Stimulated activated CD8-positive, alpha-beta memory T cell treated with anti-CD3 and anti-CD28 coated beads, Interleukin-4, amount 100 ng/mL, for 1 hour (primary cell): ENCODE results near the gene KDSR.
A peak's percentile ranks its signal among the peaks of the same experiment; 100 is the strongest.

Source experiments
- DNase-seq, 2 donors: peaks; one replicate each; pipeline ENCODE4 v3.0.0-alpha.2; 2020; ENCODE audit warnings: low read depth in 2 of 2, low spot score in 1 of 2

The KDSR gene, protein sequence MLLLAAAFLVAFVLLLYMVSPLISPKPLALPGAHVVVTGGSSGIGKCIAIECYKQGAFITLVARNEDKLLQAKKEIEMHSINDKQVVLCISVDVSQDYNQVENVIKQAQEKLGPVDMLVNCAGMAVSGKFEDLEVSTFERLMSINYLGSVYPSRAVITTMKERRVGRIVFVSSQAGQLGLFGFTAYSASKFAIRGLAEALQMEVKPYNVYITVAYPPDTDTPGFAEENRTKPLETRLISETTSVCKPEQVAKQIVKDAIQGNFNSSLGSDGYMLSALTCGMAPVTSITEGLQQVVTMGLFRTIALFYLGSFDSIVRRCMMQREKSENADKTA

GRCh38 chr18:63367053-63367953, at the start of gene KDSR:
Gene KDSR, minus strand, starts transcription at chr18:63367206. Its CDS starts 88 bp downstream, at chr18:63367118.
- DNase-seq, result peak; percentile 52 to 53

DNA sequence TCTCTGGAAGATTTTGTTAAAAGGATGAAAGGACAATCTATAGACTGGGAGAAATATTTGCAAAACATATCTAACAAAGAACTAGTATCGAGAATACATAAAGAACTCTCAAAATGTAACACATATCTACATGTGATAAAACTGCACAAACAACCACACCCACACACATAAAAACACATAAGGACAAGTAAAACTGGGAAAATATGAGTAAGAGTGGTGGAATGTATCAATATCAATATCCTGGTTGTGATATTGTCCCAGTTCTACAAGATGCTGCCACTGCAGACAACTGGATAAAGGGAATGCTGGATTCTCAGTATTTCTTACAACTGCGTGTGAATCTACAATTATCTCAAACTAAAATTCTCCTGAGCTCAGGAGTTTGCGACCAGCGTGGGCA, 45.9 kb upstream of the KDSR start:
- no peak for DNase-seq

- DNase-seq, result no peak
Measured at GRCh38 chr18:63410792-63411191, 43.8 kb upstream of the KDSR start.

DNA sequence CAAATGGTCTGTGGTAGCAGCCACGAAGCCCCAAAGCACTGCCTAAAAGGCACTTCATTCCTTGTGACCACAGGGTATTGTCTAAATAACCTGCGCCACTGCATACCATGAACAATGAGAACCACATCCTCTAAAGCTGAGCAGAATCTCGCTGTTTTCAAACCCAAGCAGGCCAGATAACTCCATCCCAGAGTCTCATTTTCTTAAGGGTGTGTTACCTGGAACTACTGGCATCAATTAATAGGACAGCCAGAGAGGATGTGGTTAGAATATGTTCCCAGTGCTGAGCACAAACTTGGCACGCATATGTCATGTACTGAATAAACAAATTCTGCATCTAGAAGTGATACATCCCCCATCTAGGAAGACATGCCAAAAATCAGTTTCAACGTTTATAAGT, 42.3 kb upstream of the KDSR start:
- DNase-seq, result no peak

GRCh38 chr18:63407734-63408133, 40.7 kb upstream of the KDSR start:
- no peak for DNase-seq

DNA sequence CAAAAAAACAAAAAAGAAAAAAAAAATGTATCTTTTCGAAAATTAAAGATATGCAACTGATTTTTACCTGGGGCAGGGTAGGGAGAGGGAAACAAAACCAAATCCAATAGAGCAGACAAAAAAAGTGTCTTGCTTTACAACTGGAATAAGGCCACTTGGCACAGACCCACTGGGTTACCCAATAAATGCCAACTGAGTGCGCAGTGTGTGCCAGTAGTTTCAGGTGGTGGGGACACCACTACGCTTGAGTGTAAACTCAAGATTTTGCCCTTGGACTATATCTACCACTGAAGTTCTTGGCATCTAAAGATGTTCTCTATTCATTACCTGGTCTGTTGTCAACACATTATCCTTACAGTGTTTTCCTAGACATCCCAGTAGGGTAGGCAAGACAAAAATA, 39.0 kb upstream of the KDSR start:
- no peak for DNase-seq

DNA sequence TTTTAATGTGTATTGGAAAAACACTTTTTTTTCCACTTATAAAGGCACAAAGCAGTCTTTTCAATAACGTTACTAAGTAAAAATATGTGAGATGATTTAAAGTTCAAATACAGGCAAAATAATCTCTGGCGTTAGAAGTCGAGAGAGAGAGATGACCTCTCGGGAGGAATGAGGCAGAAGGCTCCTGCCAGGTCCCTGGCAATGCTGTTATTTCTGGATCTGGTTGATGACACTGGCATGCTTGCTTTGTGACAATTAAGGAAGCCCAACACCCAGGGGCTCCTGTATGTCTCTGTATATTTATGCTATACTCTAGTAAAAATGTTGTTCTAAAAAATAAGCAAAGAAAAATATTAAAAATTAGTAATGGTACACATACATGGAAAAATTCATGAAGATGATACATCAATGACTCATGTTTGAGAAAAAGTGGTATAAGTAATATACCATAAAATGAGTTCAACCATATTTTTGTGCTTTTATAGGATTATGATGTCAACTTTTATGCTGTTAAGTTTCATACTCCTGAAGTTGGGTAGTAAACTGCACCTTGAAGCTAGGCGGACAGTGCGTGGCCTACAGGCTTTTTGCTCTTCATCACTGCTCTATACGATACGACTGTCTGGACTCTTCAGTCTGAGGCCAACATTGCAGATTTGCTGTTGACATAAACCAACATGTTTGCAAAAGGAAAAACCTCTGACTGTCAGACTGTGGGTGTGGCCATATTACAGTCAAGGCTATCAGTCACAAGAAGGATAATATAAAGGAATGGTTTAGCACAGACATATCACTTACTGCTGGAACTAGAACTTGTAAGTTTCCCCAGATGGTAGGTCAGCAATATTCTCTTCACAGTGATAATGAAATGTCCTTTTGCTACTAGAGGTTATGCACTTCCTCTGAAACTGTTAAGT, 35.5 kb upstream of the KDSR start:
- DNase-seq, result no peak

DNA sequence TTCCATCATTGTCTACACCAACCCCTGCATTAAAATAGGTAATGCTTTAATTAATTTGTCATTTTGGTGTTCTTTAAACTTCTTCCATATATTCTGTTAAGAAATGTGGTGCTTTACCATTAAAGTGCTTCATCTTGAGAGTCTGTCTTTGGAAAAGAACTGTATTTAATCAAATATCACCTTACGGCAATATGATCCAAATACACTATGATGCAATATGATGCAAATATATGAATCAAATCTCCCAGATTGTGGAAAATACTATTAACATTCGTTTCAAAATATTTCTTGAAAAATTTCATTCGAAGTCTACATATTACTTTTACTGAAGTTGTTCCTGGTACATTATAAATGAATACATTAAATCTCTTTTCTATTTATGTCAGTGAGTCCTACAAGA, 32.3 kb upstream of the KDSR start:
- DNase-seq, result no peak

DNA sequence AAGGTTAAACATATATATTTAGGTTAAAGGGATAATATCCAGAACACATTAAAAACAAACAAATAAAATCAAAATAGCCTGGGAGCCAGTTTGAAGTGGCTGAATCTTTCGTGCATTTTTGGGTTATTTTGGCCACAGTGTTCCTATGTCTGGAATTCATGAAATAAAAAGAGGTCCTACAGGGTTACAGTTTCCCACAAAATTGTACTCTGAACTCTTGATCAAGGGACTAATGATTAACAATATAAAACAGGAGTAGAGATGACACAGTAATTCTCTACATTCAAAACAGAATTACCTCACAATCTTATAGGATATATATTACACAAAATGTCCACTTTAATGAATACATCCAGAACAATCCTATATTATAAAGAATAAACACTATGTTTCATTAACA, 30.3 kb upstream of the KDSR start:
- DNase-seq, result no peak

GRCh38 chr18:63395503-63395902, 28.5 kb upstream of the KDSR start:
- no peak for DNase-seq

DNA sequence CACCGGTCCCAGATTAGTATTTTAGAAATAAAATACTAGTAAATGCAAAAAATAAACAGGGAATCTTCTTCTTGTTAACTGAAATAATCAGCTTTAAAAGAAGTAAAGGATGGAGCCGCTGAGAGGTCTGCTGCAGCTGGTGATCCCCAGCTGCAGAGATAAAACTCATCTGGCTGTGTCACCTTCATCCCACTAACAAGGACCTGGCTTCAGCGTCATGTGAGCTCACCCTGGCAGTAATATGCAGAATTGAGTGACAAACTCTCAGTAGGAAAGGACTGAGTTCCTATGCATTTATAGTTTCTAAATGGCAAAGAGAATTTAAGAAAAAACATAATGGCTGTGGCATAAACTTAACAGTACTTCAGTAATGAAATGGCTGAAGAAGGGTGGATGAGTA, 27.9 kb upstream of the KDSR start:
- DNase-seq, result no peak

DNA sequence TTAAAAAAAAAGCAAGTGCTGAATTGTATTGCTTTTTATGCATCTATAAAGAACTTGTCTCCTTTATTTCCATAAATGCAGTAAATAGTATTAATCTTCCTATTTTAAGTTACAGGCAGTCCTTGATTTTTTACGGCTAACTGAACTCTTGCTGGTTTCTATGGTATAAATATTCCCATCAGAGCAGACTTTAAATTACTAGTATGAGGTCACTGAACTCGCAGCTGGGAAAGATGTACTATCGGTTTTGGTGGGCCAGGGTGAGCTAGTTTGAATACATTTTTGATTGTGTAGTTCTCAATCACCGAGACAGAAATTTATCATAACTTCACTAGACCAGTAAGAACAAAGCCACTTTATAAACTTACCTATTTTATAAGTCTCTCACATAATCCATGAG, 20.9 kb upstream of the KDSR start:
- no peak for DNase-seq

DNA sequence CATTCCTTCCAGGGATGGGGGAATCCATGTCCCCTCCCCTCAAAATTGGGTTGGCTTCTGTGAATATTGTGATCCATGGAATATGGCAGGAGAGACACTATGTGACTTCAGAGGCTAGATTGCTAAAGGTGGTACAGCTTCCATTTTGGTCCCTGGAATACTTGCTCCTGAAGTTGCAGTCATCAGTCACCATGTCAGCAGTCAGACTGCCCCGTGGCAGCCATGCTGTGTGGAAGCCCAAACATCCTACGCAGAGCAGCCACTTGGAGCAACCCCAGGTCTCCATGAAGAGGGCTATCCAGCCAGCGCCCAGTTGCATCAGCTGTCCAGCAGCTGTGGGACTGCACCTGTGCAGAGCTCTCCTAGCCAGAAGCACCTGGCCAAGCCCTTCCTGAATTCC, 15.8 kb upstream of the KDSR start:
- DNase-seq, result no peak

- no peak for DNase-seq
Measured at GRCh38 chr18:63379639-63379962, 12.6 kb upstream of the KDSR start.

- no peak for DNase-seq
Measured at GRCh38 chr18:63378919-63379638, 12.1 kb upstream of the KDSR start.

DNA sequence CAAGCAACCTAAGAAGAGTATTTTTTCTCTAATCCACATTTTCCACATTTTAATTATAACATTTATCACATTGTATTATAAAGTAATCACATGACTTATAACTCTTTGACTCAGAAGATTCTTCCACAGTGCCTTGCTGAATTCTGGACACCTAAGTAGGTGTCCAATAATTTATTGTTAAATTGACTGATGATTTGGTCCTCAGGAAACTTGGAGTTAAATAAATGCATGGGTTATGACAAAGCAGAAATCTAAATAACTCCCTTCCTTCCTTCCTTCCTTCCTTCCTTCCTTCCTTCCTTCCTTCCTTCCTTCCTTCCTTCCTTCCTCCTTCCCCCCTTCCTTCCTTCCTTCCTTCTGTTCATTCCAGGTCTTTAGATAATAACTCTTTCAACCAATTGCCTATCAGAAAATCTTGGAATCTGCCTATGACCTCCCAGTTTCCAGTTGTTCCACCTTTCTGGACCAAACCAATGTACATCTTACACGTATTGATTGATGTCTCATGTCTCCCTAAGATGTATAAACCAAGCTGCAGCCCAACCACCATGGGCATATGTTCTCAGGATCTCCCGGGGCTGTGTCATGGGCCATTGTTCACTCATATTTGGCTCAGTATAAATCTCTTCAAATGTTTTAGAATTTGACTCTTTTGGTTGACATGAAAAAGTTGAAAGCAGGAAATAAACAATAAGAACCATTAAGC, 10.4 kb upstream of the KDSR start:
- DNase-seq, result no peak

DNA sequence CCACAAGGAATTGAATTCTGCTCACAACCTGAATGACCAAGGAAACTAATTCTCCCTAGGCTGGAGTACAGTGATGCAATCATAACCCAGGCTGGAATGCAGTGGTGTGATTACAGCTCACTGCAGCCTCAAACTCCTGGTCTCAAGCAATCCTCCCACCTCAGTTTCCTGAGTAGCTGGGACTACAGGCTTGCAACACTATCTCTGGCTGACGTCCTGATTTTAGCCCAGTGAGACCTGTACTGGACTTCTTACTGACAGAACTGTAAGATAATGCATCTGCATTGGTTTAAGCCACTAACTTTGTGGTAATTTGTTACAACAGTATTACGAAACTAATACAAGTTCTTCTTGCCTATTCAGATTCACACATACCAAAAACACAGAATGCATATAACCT, 9.5 kb upstream of the KDSR start:
- DNase-seq, result no peak

DNA sequence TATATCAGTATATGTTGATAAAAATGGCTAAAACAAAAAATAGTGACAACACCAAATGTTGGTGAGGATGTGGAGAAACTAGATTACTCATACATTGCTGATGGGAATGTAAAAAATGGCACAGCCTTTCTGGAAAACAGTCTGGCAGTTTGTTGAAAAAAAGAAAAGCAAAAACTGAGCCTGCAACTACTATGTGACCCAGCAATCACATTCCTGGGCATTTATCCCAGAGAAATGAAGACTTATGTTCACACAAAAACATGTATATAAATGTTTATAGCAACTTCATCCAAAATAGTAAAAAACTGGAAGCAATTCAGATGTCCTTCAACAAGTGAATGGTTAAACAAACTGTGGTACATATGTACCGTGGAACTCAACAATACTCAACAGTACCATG, 7.5 kb upstream of the KDSR start:
- DNase-seq, result no peak

DNA sequence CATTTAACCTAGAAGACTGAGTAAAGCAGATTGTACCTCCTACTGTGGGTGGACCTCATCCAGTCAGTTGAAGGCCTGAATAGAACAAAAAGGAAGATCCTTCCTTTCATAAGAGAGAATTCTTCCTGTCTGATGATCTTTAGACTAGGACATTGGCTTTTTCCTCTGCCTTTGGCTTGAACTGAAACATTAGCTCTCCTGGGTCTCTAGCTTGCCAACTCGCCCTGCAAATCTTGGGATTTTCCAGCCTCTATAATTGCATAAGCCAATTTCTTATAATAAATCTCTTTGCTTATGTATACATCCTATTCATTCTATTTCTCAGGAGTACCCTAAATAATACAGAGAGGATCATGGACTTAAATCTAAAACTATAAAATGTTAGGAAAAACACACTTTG, 6.2 kb upstream of the KDSR start:
- DNase-seq, result no peak

DNA sequence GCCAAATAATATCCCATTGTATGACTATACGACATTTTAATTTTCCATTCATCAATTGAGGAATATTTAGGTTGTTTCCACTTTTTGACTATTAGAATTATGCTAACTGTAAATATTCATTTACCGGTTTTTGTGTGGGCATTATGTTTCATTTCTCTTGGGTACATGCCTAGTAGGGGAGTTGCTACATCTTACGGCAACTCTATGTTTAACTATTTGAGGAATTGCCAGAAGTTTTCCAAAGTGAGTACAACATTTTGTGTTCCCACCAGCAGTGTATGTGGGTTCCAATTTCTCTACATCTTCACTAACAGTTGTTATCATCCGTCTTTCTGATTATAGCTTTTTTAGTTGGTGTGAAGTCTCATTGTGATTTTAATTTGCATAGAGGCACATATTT, 1.6 kb upstream of the KDSR start:
- DNase-seq, result no peak
